ENCODE results near the gene THBD.
A peak's percentile ranks its signal among the peaks of the same experiment; 100 is the strongest.

Gene THBD

DNA sequence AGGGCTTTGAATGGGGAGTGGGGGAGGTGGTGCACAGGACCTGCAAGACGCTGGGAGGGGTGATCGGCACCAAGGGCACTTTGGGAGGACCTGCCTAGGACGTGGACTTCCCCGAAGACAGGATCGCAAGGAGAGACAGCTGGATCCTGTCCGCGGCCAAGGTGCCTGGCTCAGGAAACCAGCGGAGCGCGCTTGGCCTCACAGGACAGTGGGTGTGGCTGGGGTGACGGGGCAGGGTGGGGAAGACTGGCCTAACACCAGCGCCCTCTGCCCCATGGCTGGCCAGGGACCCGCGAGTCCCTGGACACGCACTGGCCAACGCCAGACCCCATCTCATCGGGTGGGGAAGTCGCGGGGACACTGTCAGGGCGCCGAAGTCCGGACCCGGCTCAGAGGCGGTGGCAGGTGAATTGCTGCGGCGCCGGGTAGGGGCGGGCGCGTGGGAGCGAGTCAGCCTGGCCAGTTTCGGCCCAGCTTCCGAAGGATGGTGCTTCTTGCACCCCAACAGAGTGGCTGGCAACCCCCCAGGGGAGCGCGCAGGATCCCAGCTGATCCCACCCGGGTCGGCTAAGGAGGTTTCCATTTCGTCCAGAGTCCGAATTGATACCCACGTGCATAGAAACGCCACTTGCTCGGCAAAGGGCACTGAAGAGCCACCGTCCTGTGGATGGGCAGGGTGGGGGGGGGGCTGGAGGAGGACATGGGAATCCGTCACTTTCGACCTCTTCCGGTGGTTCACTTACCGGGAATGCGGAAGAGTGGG is 785 bp upstream of the THBD start:
- H3K9me3 ChIP-seq, result no peaks in the 10 kb centered on the region
- TF ChIP-seq Cebpa-rat (IDR thresholded peaks at IDR 0.05), result no peak
- H3K9ac ChIP-seq, result no peak overlapping the region
- peaks cover 36% of the 10 kb centered on the region for H3K4me1 ChIP-seq
- H3K4me3 ChIP-seq, result peak overlapping the region; percentile 69; the same call in 1 of the 2 replicates
- H3K4me2 ChIP-seq, result peak overlapping the region; percentile 98
- H4K20me1 ChIP-seq, result 0 out of 2 replicates have a peak, but pooled peaks cover 13% of the 10 kb centered on the region
- no peaks in the 10 kb centered on the region for H3K36me3 ChIP-seq
- H3K27me3 ChIP-seq, result peaks cover 63% of the 10 kb centered on the region
- no peak overlapping the region for H3K27ac ChIP-seq

DNA sequence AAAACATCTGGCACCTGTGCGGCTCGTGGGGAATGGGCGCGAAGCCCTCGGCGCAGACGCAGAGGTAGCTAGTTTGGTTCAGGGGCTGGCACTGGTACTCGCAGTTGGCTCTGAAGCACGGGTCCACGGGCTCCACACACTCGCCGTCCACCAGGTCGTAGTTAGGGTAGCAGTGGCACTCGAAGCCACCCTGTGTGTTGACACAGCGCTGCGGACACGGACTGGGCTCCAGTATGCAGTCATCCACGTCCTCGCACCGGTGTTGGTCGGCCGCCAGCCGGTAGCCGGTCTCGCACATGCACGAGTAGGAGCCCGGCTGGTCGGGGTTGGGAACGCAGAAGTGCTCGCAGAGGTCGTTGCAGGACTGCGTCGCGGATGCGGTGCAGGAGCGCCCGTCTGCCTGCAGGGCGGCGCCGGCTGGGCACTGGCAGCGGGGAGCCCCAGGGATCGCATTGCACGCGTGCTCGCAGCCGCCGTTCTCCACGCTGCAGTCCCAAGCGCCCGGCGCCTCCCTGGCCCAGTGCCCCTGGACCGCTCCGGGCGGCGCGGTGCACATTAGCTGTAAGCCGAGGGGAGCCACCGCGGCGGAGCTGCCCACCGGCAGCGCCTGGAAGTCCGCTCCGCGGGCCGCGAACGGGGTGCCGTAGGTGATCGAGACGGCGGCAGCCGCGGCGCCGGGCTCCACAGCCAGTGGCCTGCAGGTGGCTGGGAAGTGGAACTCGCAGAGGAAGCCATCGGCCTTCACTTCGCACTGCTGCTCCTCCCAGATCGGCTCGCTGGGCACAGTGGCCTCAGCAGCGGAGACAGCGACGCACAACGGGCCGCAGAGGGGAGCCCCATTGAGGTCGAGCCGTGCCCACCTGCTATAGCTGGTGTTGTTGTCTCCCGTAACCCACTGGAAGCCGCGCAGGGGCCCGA is 930 bp downstream of the THBD start:
- Histone ChIP-seq H3K36me3 (no peaks in the 10 kb centered on the region), H3K9ac (no peak overlapping the region; the same call in none of the 2 replicates), H3K4me2 (peak overlapping the region; percentile 98), H3K9me3 (no peaks in the 10 kb centered on the region), H3K4me3 (peak overlapping the region; percentile 69), H3K27me3 (peaks cover 63% of the 10 kb centered on the region), H3K4me1 (peaks cover 36% of the 10 kb centered on the region), H4K20me1 (0 out of 2 replicates have a peak, but pooled peaks cover 13% of the 10 kb centered on the region), H3K27ac (no peak overlapping the region)
- no peak for TF ChIP-seq Cebpa-rat (IDR thresholded peaks at IDR 0.05)

DNA sequence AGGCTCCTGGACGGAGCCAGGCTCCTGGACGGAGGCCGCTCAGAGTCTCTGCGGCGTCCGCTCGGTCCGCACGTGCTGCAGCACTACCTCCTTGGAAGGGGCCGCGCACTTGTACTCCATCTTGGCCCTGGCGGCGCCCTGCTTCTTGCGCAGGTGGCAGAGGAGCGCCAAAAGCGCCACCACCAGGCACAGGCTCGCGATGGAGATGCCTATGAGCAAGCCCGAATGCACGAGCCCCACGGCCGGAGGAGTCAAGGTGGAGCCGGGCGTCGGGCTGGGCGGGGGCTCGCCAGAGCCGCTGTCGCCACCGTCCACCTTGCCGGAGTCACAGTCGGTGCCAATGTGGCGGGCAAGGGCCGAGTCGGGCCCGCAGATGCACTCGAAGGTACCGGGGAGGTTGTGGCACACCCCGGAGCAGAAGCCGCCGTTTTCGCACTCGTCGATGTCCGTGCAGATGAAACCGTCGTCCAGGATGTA is 1.7 kb downstream of the THBD start:
- Histone ChIP-seq H4K20me1 (0 out of 2 replicates have a peak, but pooled peaks cover 13% of the 10 kb centered on the region), H3K27ac (no peak overlapping the region), H3K4me2 (peak overlapping the region; percentile 98), H3K9ac (no peak overlapping the region), H3K4me3 (peak overlapping the region; percentile 69), H3K4me1 (peaks cover 29% of the 10 kb centered on the region), H3K9me3 (no peaks in the 10 kb centered on the region), H3K36me3 (no peaks in the 10 kb centered on the region), H3K27me3 (peaks cover 59% of the 10 kb centered on the region)
- TF ChIP-seq Cebpa-rat (IDR thresholded peaks at IDR 0.05), result no peak

DNA sequence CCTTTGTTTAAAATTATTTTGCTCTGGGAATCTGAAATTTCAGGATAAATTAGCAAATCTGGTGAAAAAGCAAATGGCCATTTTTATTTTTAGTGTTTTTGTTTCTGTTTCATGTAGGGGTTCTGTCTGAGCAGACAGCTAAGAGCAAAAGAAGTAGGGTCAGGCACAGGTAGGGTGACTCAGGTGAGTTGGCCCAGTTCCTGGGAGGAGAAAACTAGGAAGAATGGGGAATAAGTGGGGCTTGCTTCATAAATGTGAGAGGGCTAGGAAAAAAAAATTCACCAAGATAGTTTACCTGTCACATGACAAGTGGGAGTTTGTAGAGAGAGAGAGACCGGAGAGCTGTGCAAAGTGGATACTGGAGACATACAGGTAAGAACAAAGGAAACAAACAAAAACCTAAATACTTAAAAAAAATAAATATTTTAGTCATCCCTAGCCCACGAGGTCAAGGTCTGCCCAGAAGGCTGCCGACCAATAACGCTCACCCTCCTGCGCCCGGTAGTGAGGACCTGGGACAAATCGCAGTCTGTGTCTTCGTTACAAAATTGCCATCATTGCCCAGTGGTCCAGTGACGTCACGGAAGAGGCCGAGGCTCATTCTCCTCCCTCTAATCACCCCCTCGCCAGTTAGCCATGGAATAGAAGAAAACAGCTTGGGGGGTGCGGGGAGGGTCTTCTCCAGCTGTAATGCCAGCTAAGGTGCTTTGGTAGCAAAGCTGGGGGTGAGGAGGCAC is 2.3 kb downstream of the THBD start:
- Histone ChIP-seq H3K4me3 (no peak overlapping the region), H3K36me3 (no peaks in the 10 kb centered on the region), H3K9ac (no peak overlapping the region), H3K4me2 (no peak overlapping the region), H4K20me1 (0 out of 2 replicates have a peak, but pooled peaks cover 13% of the 10 kb centered on the region), H3K4me1 (peaks cover 26% of the 10 kb centered on the region), H3K27me3 (peaks cover 53% of the 10 kb centered on the region), H3K9me3 (no peaks in the 10 kb centered on the region), H3K27ac (no peak overlapping the region)
- TF ChIP-seq Cebpa-rat (IDR thresholded peaks at IDR 0.05), result no peak

DNA sequence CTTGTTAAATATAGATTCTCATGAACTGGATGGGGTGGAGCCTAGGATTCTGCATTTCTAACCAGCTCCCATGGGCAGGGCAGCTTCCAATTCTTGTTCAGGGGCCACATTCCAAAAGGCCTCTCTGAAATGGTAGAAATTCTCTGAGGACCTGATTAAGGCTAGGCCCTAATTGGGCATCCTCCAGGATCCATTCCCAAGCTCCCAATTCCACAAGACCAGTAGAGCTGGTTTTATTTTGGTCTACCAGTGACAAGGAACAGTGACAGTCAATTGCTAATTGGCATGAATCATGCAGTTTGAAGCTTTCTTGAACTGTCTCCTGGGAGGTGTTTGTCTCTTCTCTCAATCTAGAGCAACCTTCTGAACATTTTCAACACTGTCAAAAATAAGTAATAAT is 3.0 kb downstream of the THBD start:
- H3K9me3 ChIP-seq, result no peaks in the 10 kb centered on the region
- H3K36me3 ChIP-seq, result no peaks in the 10 kb centered on the region
- H3K9ac ChIP-seq, result no peak overlapping the region
- H4K20me1 ChIP-seq, result 0 out of 2 replicates have a peak, but pooled peaks cover 13% of the 10 kb centered on the region
- no peak overlapping the region for H3K27ac ChIP-seq
- peaks cover 26% of the 10 kb centered on the region for H3K4me1 ChIP-seq
- peaks cover 46% of the 10 kb centered on the region for H3K27me3 ChIP-seq
- H3K4me2 ChIP-seq, result no peak overlapping the region
- H3K4me3 ChIP-seq, result no peak overlapping the region
- TF ChIP-seq Cebpa-rat (IDR thresholded peaks at IDR 0.05), result no peak

DNA sequence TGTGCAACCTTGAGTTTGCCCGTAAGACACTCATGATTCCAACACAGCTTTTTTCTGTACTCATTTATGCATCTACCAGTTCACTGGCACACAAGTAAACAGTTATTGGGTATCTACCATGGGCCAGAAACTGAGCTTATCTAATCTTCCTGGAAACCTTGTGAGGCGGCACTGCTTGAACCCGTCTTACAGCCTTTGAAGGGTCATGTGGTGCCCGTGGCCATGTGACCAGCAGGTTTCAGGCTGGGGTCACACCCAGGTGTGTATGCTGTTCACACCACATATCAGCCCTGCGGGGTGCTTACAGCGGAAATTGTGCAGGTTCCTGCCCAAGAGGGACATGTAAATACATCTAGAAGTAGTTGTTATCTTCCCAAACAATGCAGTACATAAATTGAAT is 6.1 kb downstream of the THBD start:
- peaks cover 15% of the 10 kb centered on the region for H3K27me3 ChIP-seq
- no peak overlapping the region for H3K4me3 ChIP-seq
- no peak overlapping the region for H3K27ac ChIP-seq
- 0 out of 2 replicates have a peak, but pooled peaks cover 7% of the 10 kb centered on the region for H4K20me1 ChIP-seq
- no peaks in the 10 kb centered on the region for H3K9me3 ChIP-seq
- no peaks in the 10 kb centered on the region for H3K36me3 ChIP-seq
- H3K9ac ChIP-seq, result no peak overlapping the region
- H3K4me1 ChIP-seq, result peaks cover 7% of the 10 kb centered on the region
- TF ChIP-seq Cebpa-rat (IDR thresholded peaks at IDR 0.05), result no peak
- no peak overlapping the region for H3K4me2 ChIP-seq

DNA sequence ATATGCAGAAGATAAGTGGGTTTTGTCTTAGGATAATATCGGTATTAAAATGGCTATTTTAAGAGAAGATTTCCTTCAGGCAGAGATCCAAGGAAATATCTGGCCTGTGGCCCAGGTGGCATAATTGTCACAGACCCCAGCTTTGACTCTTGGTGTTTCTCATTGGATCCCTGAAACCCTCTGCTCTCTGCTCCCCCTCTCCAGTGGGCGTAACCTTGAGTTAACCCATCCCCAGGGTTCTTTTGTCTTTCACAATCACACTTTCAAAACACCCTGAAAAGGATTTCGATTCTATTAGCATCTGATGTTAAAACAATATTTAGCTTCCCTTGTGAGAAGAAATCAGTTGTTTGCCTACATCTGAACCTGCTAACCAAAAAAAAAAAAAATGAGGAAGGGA is 7.2 kb downstream of the THBD start:
- no peak overlapping the region for H3K4me3 ChIP-seq
- H3K27me3 ChIP-seq, result peaks cover 4% of the 10 kb centered on the region
- no peaks in the 10 kb centered on the region for H3K9me3 ChIP-seq
- no peaks in the 10 kb centered on the region for H3K4me1 ChIP-seq
- no peak overlapping the region for H3K4me2 ChIP-seq
- no peaks in the 10 kb centered on the region for H3K36me3 ChIP-seq
- H4K20me1 ChIP-seq, result no peaks in the 10 kb centered on the region
- no peak overlapping the region for H3K27ac ChIP-seq
- TF ChIP-seq Cebpa-rat (IDR thresholded peaks at IDR 0.05), result no peak
- H3K9ac ChIP-seq, result no peak overlapping the region

DNA sequence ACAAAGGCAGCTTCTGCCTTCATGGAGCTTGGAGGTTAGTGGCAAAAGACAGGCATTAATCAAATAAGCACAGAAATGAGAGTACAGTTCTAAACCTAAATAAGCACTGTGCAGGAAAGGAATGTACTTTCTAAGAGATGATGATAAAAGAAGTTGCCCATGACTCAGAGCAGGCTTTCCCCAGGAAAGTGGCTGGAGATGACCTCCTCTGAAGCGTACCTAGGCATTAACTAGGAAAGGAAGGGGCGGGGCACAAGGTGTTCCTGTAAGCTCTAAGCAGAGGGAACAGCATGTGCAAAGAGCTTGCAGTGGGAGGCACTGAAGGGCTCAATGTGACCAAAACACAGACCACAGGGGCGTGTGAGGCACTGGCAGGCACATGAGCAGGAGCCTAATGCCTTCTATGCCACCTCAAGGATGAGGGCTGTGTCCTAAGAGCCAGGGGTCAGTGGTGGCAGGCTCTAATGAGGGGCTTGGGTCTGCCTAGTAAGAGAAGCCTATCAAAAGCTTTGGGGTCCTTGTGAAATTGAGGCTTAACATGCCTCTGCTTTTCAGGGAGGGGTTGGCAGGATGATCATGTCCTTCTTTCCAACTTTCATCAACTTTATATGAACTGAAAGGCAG is 9.5 kb downstream of the THBD start:
- Histone ChIP-seq H3K27me3 (no peaks in the 10 kb centered on the region), H3K4me2 (no peak overlapping the region)

More for the DNA sequence above, 9.5 kb downstream of the THBD start:
- H3K9ac ChIP-seq, result no peak overlapping the region
- peaks cover 7% of the 10 kb centered on the region; the same call in 1 of the 2 replicates for H3K4me1 ChIP-seq
- H3K27ac ChIP-seq, result no peak overlapping the region
- H4K20me1 ChIP-seq, result no peaks in the 10 kb centered on the region
- TF ChIP-seq Cebpa-rat (IDR thresholded peaks at IDR 0.05), result no peak
- peaks cover 10% of the 10 kb centered on the region for H3K9me3 ChIP-seq
- H3K4me3 ChIP-seq, result no peak overlapping the region
- no peaks in the 10 kb centered on the region for H3K36me3 ChIP-seq

Data from BLaER1 (cell line).